Astrocyte (in vitro differentiated cells and primary cell): ENCODE data around the gene PDP2.

ENCODE experiments used
- EZH2 ChIP-seq: IDR thresholded peaks from 2 replicates; pipeline ENCODE4 v1.6.1; 2012; ENCODE audit warnings: mild to moderate bottlenecking, low read length, inconsistent platforms; ENCODE audit not compliant: insufficient read depth
- TF ChIP-seq, protein P1 (sequence below): IDR thresholded peaks from 2 replicates; pipeline ENCODE4 v1.5.1; 2011; ENCODE audit warnings: low read depth, mild to moderate bottlenecking, inconsistent platforms, low read length, moderate library complexity; ENCODE audit not compliant: insufficient read depth

DNA sequence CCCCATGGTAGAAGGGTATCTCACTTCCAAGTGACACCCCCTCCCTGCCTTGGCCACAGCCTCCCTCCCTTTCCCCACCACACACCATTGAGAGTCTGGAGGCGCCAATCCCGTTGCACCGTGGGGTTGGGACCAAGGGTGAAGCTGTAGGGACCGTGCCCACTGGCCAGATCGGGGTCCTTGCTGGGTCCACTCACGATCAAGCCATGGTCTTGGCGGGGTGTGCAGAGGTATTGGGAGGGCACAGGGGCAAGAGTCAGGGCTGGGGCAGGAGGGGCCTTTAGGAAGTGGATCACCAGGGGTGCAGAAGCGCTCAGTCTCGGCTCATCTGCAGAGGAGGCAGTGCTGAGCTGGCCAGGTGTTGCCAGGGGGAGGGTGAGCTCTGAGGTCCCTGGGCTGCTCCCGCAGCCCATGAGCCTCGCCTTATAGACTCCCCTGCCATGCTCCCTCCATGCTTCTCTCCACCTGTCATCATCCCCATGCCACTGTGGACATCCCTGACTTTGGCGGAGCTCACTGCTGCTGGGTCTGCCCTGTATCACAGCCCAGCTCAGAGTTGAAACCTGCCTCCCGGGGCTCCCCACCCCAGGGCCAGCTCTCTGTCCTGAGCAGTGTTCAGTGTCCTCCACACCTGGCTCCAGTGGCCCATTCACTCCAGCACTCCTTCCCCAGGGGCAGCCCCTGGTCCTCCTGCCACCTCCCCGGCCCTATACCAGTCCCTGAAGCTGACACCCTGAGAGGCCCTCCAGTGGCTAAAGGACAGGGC is 30.0 kb downstream of the PDP2 start:
- TF ChIP-seq, protein P1, sequence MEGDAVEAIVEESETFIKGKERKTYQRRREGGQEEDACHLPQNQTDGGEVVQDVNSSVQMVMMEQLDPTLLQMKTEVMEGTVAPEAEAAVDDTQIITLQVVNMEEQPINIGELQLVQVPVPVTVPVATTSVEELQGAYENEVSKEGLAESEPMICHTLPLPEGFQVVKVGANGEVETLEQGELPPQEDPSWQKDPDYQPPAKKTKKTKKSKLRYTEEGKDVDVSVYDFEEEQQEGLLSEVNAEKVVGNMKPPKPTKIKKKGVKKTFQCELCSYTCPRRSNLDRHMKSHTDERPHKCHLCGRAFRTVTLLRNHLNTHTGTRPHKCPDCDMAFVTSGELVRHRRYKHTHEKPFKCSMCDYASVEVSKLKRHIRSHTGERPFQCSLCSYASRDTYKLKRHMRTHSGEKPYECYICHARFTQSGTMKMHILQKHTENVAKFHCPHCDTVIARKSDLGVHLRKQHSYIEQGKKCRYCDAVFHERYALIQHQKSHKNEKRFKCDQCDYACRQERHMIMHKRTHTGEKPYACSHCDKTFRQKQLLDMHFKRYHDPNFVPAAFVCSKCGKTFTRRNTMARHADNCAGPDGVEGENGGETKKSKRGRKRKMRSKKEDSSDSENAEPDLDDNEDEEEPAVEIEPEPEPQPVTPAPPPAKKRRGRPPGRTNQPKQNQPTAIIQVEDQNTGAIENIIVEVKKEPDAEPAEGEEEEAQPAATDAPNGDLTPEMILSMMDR = no peak
- no peak for TF ChIP-seq EZH2
